ENCODE results near the gene VTI1A. TPM values are rescaled to one million over a fixed set of nuclear protein-coding genes. Genes with fewer than 3 reads are reported as not detected.

The VTI1A gene
- total RNA-seq, 6 donors from 2014 or later: 29.5 to 247 (median 43.0) TPM

DNA sequence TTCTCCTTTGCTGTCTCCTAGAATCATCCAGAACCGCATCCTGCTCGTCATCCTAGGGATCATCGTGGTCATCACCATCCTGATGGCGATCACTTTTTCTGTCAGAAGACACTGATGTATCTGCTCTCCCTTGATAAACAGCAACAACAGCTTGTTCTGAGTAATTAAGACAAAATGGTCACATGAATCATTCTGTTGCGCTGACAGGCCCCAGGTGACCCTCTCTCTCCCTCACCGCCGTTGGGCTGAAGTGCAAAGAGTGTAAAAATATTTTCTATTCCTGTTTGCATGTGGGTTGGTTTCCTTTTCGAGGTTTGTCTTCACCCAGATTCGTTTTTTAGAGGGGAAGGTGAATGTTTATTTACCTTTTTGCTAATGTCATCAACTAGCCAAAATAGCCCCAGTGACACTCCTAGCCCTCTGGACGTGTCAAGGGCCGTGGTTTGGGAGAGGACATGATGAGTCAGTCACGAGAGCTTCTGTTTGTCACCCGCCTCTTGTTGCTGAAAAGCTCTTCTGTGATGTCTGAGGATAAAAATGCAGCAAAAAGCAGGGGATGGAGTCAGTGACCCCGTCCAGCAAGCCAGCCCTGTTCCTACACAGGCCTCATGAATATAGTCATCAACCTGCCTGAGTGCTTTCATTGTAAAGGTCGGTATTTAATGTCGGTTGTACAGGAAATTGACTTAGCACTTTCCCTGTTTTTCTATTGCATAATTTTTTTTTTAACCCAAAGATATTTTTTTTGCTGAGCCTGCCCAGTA lies 368.4 kb downstream of the VTI1A start:
- DNase-seq (peak in 1 of 2 donors; percentile 29), ATAC-seq (ENCODE audit: low FRiP score in 2 of 2) (peak in 1 of 2 donors; percentile 47)
- TF ChIP-seq, protein P1, sequence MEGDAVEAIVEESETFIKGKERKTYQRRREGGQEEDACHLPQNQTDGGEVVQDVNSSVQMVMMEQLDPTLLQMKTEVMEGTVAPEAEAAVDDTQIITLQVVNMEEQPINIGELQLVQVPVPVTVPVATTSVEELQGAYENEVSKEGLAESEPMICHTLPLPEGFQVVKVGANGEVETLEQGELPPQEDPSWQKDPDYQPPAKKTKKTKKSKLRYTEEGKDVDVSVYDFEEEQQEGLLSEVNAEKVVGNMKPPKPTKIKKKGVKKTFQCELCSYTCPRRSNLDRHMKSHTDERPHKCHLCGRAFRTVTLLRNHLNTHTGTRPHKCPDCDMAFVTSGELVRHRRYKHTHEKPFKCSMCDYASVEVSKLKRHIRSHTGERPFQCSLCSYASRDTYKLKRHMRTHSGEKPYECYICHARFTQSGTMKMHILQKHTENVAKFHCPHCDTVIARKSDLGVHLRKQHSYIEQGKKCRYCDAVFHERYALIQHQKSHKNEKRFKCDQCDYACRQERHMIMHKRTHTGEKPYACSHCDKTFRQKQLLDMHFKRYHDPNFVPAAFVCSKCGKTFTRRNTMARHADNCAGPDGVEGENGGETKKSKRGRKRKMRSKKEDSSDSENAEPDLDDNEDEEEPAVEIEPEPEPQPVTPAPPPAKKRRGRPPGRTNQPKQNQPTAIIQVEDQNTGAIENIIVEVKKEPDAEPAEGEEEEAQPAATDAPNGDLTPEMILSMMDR (IDR thresholded peaks at IDR 0.05): no peak
- TF ChIP-seq POLR2AphosphoS5 (IDR thresholded peaks at IDR 0.05): no peak
- TF ChIP-seq EP300 (IDR thresholded peaks at IDR 0.05): no peak
- no peak for TF ChIP-seq POLR2A (IDR thresholded peaks at IDR 0.05)
- no peak overlapping the region for H3K4me3 ChIP-seq
- H3K36me3 ChIP-seq: no peaks in the 10 kb centered on the region
- WGBS, 2 donors: 52 to 57% methylated on average over 16 of the region's 16 CpGs
- H3K27me3 ChIP-seq: no peaks in the 10 kb centered on the region
- H3K9me3 ChIP-seq: no peaks in the 10 kb centered on the region
- H3K27ac ChIP-seq: no peak overlapping the region
- H3K4me1 ChIP-seq: peaks cover 8 to 20% (median 12%) of the 10 kb centered on the region in 4 donors

DNA sequence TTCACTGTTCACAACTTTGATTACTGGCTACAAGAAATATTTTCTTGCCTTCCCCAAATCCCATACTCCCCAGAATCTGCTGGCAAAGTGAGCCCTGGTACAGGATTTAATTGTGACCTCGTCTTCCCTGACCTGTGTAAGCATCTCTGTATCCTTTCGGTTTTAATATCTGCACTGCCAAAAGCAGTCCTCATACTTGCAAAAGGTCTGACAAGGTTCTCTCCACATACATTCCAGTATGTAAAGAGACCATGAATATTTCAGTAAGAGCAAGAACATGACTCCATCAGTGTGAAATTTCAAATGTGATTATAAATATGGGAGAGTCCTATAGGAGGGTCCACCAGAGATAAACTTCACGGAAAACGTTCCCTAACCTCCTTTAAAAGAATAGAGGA lies 369.0 kb downstream of the VTI1A start:
- H3K9me3 ChIP-seq: no peaks in the 10 kb centered on the region

DNA sequence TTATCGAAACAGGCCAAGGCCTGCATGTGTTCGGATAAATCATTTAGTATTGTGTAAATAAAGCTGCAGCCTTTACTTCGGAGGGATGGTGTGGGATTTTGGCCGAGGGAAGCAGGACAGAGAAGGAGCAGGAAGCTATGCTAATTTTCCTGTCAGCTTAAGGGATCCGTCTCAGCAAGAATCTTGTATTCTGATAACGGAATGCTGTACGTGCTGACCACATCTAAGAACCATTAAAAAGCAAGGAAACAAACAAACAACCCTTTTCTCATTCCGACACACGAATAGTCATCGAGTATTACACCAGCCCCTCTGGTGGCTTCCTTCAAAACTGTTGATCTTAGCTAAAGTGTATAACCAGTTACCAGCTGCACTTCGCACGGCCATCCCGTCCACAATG lies 369.9 kb downstream of the VTI1A start:
- Histone ChIP-seq H3K27ac (no peak overlapping the region), H3K36me3 (no peaks in the 10 kb centered on the region), H3K4me3 (no peak overlapping the region), H3K4me1 (peaks cover 8 to 18% (median 12%) of the 10 kb centered on the region in 4 donors), H3K27me3 (no peaks in the 10 kb centered on the region), H3K9me3 (no peaks in the 10 kb centered on the region)
- ATAC-seq (ENCODE audit: low FRiP score in 2 of 2) (no peak), DNase-seq (no peak)
- no peak for TF ChIP-seq EP300 (IDR thresholded peaks at IDR 0.05)
- no peak for TF ChIP-seq POLR2AphosphoS5 (IDR thresholded peaks at IDR 0.05)
- TF ChIP-seq POLR2A (IDR thresholded peaks at IDR 0.05): no peak
- TF ChIP-seq, protein P1 (IDR thresholded peaks at IDR 0.05): no peak
- 79 to 80% methylated on average over 13 of the region's 13 CpGs for WGBS, 2 donors

More for the DNA sequence above, 369.0 kb downstream of the VTI1A start:
- Histone ChIP-seq H3K27ac (no peak overlapping the region), H3K27me3 (no peaks in the 10 kb centered on the region), H3K4me1 (peaks cover 8 to 20% (median 12%) of the 10 kb centered on the region in 4 donors), H3K4me3 (no peak overlapping the region), H3K36me3 (no peaks in the 10 kb centered on the region)
- no peak for ATAC-seq (ENCODE audit: low FRiP score in 2 of 2)
- TF ChIP-seq POLR2A (IDR thresholded peaks at IDR 0.05) (no peak), EP300 (IDR thresholded peaks at IDR 0.05) (no peak)
- WGBS, 2 donors: 67 to 68% methylated on average over 4 of the region's 4 CpGs
- no peak for DNase-seq

DNA sequence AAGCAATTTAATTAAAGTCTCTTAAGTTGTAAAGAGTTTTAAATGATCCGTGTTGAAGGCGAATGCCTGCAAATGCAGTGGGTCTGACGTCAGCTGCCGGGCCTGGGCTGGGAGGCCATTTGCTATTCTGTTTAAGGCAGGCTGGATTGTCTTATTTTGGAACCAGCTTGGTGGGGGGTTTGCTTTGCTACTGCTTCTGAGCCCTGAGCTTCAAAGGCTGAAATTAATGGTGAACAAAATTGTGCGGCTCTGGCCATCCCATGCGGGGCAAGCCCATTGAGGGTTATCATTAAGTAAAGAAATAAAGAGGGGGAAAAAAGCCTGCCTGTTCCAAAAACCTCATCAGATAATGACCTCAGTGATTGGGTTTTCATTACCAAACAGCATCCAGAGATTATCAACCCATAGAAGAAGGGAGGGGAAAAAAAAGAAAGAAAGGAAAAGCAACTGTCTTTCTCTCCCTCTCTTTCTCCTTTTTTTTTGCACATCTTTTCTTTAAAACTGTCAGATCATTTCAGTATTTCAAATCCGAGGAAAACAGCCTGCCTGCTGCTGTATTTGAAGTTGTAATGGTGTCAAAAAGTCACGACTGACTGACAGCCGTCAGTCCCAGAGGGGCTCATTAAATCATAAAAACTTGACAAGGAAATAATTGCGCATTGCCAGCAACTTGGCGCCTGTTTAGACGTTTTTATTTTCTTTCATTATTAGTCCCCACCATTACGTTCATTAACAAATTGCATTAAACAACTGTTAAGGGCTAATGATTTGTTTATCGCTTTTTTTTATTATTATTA lies 371.2 kb downstream of the VTI1A start:
- DNase-seq (no peak), ATAC-seq (ENCODE audit: low FRiP score in 2 of 2) (no peak)
- Histone ChIP-seq H3K9me3 (no peaks in the 10 kb centered on the region), H3K36me3 (no peaks in the 10 kb centered on the region), H3K27ac (no peak overlapping the region), H3K4me1 (peaks cover 0 to 7% (median 3%) of the 10 kb centered on the region in 4 donors), H3K27me3 (no peaks in the 10 kb centered on the region), H3K4me3 (no peak overlapping the region)
- TF ChIP-seq EP300 (IDR thresholded peaks at IDR 0.05) (no peak), POLR2AphosphoS5 (IDR thresholded peaks at IDR 0.05) (no peak), POLR2A (IDR thresholded peaks at IDR 0.05) (no peak)
- TF ChIP-seq, protein P1 (IDR thresholded peaks at IDR 0.05): no peak
- 95 to 96% methylated on average over 14 of the region's 14 CpGs for WGBS, 2 donors

DNA sequence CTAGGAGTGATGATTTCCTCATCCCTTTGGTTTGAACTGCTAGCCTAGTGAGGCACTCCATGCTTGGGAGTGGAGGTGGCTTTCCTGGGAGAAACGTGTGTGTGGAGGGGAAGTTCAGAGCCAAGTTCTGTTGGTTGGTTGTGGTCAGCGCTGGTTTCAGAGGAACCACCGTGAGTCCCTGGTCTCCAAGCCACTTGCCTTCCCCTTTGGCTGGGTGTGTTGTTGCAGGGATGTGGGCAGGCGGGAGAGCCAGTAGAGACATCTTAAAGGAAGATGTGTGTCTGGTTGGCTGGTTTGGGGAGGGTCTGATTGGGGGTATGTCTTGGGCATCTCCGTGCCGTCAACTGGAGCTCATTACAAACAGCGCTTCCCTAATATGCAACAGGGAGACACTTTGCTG lies 372.2 kb downstream of the VTI1A start:
- Histone ChIP-seq H3K27me3 (no peaks in the 10 kb centered on the region), H3K4me3 (no peak overlapping the region), H3K36me3 (no peaks in the 10 kb centered on the region), H3K4me1 (peaks cover 0 to 7% (median 3%) of the 10 kb centered on the region in 4 donors), H3K27ac (no peak overlapping the region), H3K9me3 (no peaks in the 10 kb centered on the region)
- ATAC-seq (ENCODE audit: low FRiP score in 2 of 2) (no peak), DNase-seq (no peak)
- TF ChIP-seq, protein P1 (IDR thresholded peaks at IDR 0.05): no peak
- TF ChIP-seq POLR2AphosphoS5 (IDR thresholded peaks at IDR 0.05) (no peak), POLR2A (IDR thresholded peaks at IDR 0.05) (no peak), EP300 (IDR thresholded peaks at IDR 0.05) (no peak)
- WGBS, 2 donors: 73 to 83% methylated on average over 7 of the region's 7 CpGs

Data from upper lobe of left lung (tissue), 6 donors.